OCI-LY1 (cell line): ENCODE measurements around the gene SETD9.

Experiments used
- CTCF ChIP-seq: fragments of 200-600 bp; sonication (generic), shearing (Covaris generic); IDR thresholded peaks from 2 replicates; pipeline ENCODE4 v1.5.1; 2017; ENCODE audit warnings: mild to moderate bottlenecking, antibody characterized with exemption, low read length, moderate library complexity, mixed read lengths
- EZH2 ChIP-seq: fragments of 200-600 bp; sonication (generic), shearing (Covaris generic); IDR thresholded peaks from 2 replicates; pipeline ENCODE4 v1.8.0; 2017; ENCODE audit warnings: borderline replicate concordance, mixed run types, mild to moderate bottlenecking, antibody characterized with exemption, low read length, moderate library complexity, mixed read lengths

GRCh38 chr5:56862909-56863308 is 46.5 kb upstream of the SETD9 start:
- TF ChIP-seq EZH2 = no peak
- no peak for TF ChIP-seq CTCF
